Left lung (tissue), 10 donors: Measurements from ENCODE around the gene SLC9A9. TPM values are rescaled to one million over a fixed set of nuclear protein-coding genes. Genes with fewer than 3 reads are reported as not detected.

Source experiments
- ATAC-seq: fragments of 200-7000 bp; cut with Tn5 transposase; one replicate; pipeline ENCODE4 v1.9.1; 2020; ENCODE audit warnings: moderate library complexity
- DNase-seq, 4 donors: peaks; one replicate each; pipeline ENCODE4 v3.0.0-alpha.2; 2013 to 2020
- H3K27ac ChIP-seq, 2 donors: fragments of 200-600 bp; sonication (generic) in 1 of 2; one replicate each; pipeline versions ENCODE4 v1.5.0 to v1.8.0; 2020 to 2021
- H3K27me3 ChIP-seq, 2 donors: fragments of 200-600 bp; sonication (generic) in 1 of 2; one replicate each; pipeline versions ENCODE4 v1.5.0 to v1.8.0; 2020 to 2021
- H3K36me3 ChIP-seq, 2 donors: fragments of 200-600 bp; sonication (generic) in 1 of 2; one replicate each; pipeline versions ENCODE4 v1.5.0 to v1.8.0; 2020 to 2021
- H3K4me1 ChIP-seq, 2 donors: fragments of 200-600 bp; one replicate each; pipeline ENCODE4 v1.8.0; 2021
- H3K4me3 ChIP-seq, 2 donors: fragments of 200-600 bp; sonication (generic) in 1 of 2; one replicate each; pipeline versions ENCODE4 v1.5.0 to v1.8.0; 2020 to 2021; ENCODE audit warnings: mild to moderate bottlenecking in 1 of 2
- H3K9me3 ChIP-seq, 2 donors: fragments of 200-600 bp; sonication (generic) in 1 of 2; one replicate each; pipeline versions ENCODE4 v1.5.0 to v1.8.0; 2020 to 2021
- intact Hi-C, 2 donors: fragments of 100-400 bp; cut with DNase I; formaldehyde crosslinking; loops; one replicate each; pipeline versions ENCODE4 v1.11.2 to v1.14.2; 2022
- polyA plus RNA-seq, 6 donors: library from polyadenylated mRNA; unstranded; fragments of 120-200 nt; gene quantifications; one replicate each; pipeline ENCODE4 v1.2.1, GENCODE V29; 2013; ENCODE audit not compliant: insufficient read length in 6 of 6
- total RNA-seq, 2 donors: library from RNA; stranded (reverse); fragmentation: NEBNext Ultra II Directional; extraction: Animal tissue kit (Norgen Biotek cat#: 25700); gene quantifications; one replicate each; pipeline ENCODE4 v1.2.1, GENCODE V29; 2021
- TF ChIP-seq, protein P1 (sequence below), 2 donors: fragments of 200-600 bp; sonication (generic) in 1 of 2; IDR thresholded peaks; one replicate each; pipeline versions ENCODE4 v1.5.0 to v1.8.0; 2021; ENCODE audit warnings: antibody characterized with exemption in 2 of 2
- donor health status: DM: no; HTN: yes; CAD: no.
- donor health status: DM: no; HTN: no; CAD: no.

The SLC9A9 gene
- total and polyA plus RNA-seq, 8 donors: 13.9 to 19.6 (median 16.8) TPM

DNA sequence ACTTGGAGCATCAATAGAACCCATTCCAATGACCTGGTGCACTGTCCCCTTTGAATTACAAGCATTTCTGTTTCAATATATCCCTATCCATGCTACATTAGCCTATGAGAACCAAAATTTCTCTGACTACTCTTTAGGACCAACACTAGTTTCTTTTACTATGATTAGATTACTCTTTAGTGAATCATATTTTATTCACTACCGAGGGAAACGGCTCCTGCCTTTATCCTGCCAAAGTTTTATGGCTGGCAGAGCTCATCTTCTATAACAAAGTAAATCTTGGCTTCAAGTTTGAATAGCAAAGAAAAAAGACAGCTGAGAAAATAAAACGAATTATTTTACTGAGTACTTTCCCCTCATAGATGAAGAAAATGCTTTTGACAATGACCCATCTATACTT, 120.9 kb downstream of the SLC9A9 start:
- ATAC-seq (no peak), DNase-seq (no peak)
- TF ChIP-seq, protein P1, sequence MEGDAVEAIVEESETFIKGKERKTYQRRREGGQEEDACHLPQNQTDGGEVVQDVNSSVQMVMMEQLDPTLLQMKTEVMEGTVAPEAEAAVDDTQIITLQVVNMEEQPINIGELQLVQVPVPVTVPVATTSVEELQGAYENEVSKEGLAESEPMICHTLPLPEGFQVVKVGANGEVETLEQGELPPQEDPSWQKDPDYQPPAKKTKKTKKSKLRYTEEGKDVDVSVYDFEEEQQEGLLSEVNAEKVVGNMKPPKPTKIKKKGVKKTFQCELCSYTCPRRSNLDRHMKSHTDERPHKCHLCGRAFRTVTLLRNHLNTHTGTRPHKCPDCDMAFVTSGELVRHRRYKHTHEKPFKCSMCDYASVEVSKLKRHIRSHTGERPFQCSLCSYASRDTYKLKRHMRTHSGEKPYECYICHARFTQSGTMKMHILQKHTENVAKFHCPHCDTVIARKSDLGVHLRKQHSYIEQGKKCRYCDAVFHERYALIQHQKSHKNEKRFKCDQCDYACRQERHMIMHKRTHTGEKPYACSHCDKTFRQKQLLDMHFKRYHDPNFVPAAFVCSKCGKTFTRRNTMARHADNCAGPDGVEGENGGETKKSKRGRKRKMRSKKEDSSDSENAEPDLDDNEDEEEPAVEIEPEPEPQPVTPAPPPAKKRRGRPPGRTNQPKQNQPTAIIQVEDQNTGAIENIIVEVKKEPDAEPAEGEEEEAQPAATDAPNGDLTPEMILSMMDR (IDR thresholded peaks at IDR 0.05): no peak
- H3K27ac ChIP-seq: no peak overlapping the region
- H3K36me3 ChIP-seq: no peaks in the 10 kb centered on the region
- no peaks in the 10 kb centered on the region for H3K9me3 ChIP-seq
- H3K4me1 ChIP-seq: no peaks in the 10 kb centered on the region
- H3K4me3 ChIP-seq: no peak overlapping the region
- no peaks in the 10 kb centered on the region for H3K27me3 ChIP-seq
- intact Hi-C loops: no loop called here

DNA sequence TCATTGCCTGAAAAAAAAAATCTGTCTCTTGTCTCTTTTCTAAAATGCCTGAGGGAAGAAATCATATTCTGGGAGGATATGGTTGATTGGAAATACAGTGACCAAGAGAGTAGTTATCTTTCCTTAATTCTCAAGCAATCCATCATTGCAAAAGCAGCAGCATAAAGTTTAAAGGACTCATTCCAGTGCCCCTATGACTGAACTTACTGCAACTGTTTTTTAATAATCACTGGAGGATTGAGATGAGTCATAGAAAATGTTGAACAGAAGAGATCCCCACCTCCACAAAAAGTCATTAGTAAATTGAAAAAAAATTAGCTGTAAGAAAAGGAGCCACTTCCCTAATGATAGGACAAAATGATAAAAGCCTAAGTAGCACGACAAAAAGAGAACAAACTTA, 121.5 kb downstream of the SLC9A9 start:
- TF ChIP-seq, protein P1 (IDR thresholded peaks at IDR 0.05): no peak
- ATAC-seq (no peak), DNase-seq (no peak)
- H3K4me1 ChIP-seq: no peaks in the 10 kb centered on the region
- H3K36me3 ChIP-seq: no peaks in the 10 kb centered on the region
- intact Hi-C loops: no loop called here
- H3K27me3 ChIP-seq: no peaks in the 10 kb centered on the region
- no peak overlapping the region for H3K4me3 ChIP-seq
- no peaks in the 10 kb centered on the region for H3K9me3 ChIP-seq
- H3K27ac ChIP-seq: no peak overlapping the region

DNA sequence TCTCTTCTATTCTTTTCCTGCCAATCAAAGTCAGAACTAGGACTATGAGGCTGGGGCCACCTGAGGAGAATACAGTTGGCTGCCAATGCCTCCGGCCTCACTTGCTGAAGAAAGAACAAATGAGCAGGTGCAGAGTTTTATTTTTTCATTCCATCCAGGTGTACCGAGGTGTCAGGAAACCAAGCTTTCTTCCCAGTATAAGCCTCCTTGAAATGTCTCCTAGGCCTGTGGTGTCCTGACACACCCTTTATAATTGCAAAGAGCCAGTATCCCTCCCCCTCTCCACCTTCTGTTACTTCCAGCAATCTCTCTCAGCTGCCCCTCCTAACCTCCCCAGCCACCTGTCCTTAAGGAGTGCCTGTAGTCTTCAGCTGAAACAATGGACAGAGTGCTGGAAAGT, 127.9 kb downstream of the SLC9A9 start:
- Histone ChIP-seq H3K27ac (no peak overlapping the region), H3K36me3 (no peaks in the 10 kb centered on the region), H3K27me3 (no peaks in the 10 kb centered on the region), H3K4me1 (no peaks in the 10 kb centered on the region), H3K4me3 (no peak overlapping the region), H3K9me3 (no peaks in the 10 kb centered on the region)
- intact Hi-C loops: no loop called here
- TF ChIP-seq, protein P1 (IDR thresholded peaks at IDR 0.05): no peak
- DNase-seq (no peak), ATAC-seq (no peak)

DNA sequence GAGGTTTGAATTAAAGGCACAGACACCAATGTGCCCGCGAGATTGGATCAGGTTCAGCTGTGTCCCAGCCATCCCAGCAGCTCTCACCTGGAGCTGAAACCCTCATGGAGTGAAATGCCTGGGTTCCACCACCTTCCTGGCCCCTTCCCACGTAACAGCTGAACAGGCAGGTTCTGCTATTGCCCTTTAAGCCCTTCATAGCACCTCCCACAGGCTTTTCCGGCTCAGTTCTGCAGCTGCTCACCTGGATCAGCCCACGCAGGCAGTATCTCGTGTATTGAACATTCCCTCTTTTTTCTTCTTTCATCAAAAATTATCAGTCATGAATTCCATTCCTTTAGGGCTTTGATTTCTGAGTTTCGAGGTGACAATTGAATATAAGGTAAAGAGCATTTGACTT, 129.8 kb downstream of the SLC9A9 start:
- intact Hi-C loops: no loop called here
- TF ChIP-seq, protein P1 (IDR thresholded peaks at IDR 0.05): no peak
- no peaks in the 10 kb centered on the region for H3K36me3 ChIP-seq
- H3K27ac ChIP-seq: no peak overlapping the region
- H3K4me1 ChIP-seq: no peaks in the 10 kb centered on the region
- no peaks in the 10 kb centered on the region for H3K27me3 ChIP-seq
- H3K9me3 ChIP-seq: no peaks in the 10 kb centered on the region
- no peak for DNase-seq
- ATAC-seq: peak; percentile 58
- no peak overlapping the region for H3K4me3 ChIP-seq

DNA sequence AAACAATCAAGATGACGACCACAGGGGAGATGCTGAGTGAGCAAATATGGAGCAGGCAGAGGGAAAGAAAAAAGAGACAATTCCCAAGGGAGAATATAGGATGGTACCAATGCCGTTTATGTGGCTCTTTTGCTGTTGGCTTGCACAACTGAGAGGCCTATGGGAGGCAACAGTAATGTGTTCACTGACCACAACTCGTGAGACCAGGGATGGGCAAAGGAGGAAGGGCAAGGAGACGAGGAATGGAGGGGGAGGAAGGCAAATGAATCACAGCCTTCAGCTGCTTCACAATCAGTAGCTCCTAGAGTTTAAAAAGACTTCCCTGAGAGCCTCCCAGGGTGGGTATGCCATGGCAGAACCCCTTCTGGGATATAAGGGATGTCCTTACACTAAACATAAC, 131.5 kb downstream of the SLC9A9 start:
- TF ChIP-seq, protein P1 (IDR thresholded peaks at IDR 0.05): no peak
- Histone ChIP-seq H3K9me3 (no peaks in the 10 kb centered on the region), H3K27ac (no peak overlapping the region), H3K4me3 (no peak overlapping the region), H3K27me3 (no peaks in the 10 kb centered on the region), H3K36me3 (no peaks in the 10 kb centered on the region), H3K4me1 (no peaks in the 10 kb centered on the region)
- ATAC-seq (no peak), DNase-seq (no peak)
- intact Hi-C loops: no loop called here
